ENCODE results near the gene NSMCE1.

- TF ChIP-seq CTCF (IDR thresholded peaks at IDR 0.05) (no peak), POLR2A (IDR thresholded peaks at IDR 0.05) (no peak)
Measured at GRCh38 chr16:27218756-27219155, 49.8 kb downstream of the NSMCE1 start.

All from testis (tissue), 2 donors.